Natural killer cell treated with Interleukin-12 subunit alpha and Interleukin-12 subunit beta and Interleukin-15 and Interleukin-18, amount 100 ng/mL, for 72 hours (primary cell): Measurements from ENCODE around the gene ZDHHC11B. TPM values are rescaled to one million over a fixed set of nuclear protein-coding genes. Genes with fewer than 3 reads are reported as not detected.
"Not testable (repeated sequence)": the region's sequence is repeated elsewhere in the genome, so short reads cannot be mapped to it uniquely, and the experiment has no call there.

Experiments
- ATAC-seq, 2 donors: fragments of 150-1000 bp; cut with Tn5 transposase in 1 of 2; sonication (Bioruptor Pico), chemical (Tn5 transposase) in 1 of 2; 2 replicates each; pipeline ENCODE4 v1.10.0; 2021
- DNase-seq: peaks from one replicate; pipeline ENCODE4 v3.0.0; 2022; ENCODE audit warnings: low spot score
- H3K27ac Mint-ChIP-seq, 2 donors: 1 replicate in 1 of 2; 2 replicates in 1 of 2; pipeline ENCODE4 v1.8.0; 2022; ENCODE audit warnings: mixed read lengths in 2 of 2, mild to moderate bottlenecking in 1 of 2, moderate library complexity in 1 of 2
- H3K27me3 Mint-ChIP-seq, 2 donors: 1 replicate in 1 of 2; 2 replicates in 1 of 2; pipeline ENCODE4 v1.8.0; 2022; ENCODE audit warnings: mixed read lengths in 2 of 2
- H3K36me3 Mint-ChIP-seq: one replicate; pipeline ENCODE4 v1.8.0; 2022; ENCODE audit warnings: mixed read lengths
- H3K4me1 Mint-ChIP-seq, 2 donors: 1 replicate in 1 of 2; 2 replicates in 1 of 2; pipeline ENCODE4 v1.8.0; 2022; ENCODE audit warnings: low read depth in 2 of 2, mixed read lengths in 2 of 2, mild to moderate bottlenecking in 1 of 2
- H3K4me3 Mint-ChIP-seq: one replicate; pipeline ENCODE4 v1.8.0; 2022; ENCODE audit warnings: mixed read lengths
- H3K9me3 Mint-ChIP-seq: 2 replicates; pipeline ENCODE4 v1.8.0; 2022; ENCODE audit warnings: mixed read lengths
- total RNA-seq, 2 donors: library from RNA; stranded (reverse); gene quantifications; one replicate each; pipeline ENCODE4 v1.2.3, GENCODE V29; 2022

Gene ZDHHC11B
- total RNA-seq, 2 donors from 2014 or later = 1.2 TPM; not detected in 1

DNA sequence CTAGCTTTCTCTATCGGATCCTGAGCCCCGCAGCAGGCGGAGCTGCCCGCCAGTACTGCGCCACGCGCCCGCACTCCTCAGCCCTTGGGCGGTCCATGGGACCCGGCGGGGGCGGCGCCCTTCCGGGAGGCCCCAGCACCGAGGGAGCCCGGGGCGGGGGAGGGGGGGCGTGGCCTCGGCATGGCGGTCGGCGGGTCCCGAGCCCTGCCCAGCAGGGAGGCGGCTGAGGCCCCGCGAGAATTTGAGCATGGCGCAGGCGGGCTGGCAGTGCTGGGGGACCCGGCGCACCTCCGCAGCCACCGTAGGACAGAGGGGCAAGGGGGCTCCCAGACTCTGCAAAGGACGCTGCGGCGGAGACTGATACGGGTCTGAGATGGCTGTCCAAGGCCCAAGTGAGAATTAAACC is 6.8 kb downstream of the ZDHHC11B start:
- no peaks in the 10 kb centered on the region for H3K4me1 Mint-ChIP-seq
- DNase-seq (no peak), ATAC-seq (no peak)
- no peaks in the 10 kb centered on the region for H3K9me3 Mint-ChIP-seq
- H3K27ac Mint-ChIP-seq = no peak overlapping the region
- H3K36me3 Mint-ChIP-seq = no peaks in the 10 kb centered on the region
- no peak overlapping the region for H3K4me3 Mint-ChIP-seq
- H3K27me3 Mint-ChIP-seq = no peaks in the 10 kb centered on the region

DNA sequence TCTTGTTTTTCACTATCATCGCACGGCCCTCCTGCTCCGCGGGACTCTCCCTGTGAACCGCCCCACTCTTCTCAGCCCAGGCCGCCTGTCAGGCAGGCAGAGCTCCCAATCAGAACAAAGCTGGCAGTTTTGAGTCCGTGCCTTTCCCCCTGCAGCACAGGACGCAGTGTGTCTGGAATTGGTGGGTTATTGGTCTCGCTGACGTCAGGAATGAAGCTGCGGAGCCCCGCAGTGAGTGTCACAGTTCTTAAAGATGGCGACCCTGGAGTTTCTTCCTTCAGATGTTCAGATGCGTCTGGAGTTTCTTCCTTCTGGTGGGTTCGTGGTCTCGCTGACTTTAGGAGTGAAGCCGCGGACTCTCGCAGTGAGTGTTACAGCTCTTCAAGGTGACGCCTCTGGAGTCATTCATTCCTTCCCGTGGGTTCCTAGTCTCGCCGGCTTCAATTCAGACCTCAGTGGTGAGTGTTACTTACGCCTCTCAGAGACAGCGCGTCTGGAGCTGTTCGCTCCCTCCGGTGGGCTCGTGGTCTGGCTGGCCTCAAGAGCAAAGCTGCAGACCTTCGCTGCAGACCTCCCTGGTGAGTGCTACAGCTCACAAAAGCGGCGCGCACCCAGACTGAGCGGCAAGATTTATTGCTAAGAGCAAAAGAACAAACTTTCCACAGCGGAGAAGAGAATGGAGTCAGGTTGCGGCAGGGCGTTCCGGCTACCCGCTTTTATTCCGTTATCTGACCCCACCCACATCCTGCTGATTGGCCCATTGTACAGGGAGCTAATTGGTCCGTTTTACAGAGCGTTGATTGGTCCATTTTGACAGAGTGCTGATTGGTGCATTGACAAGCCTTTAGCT is 7.4 kb downstream of the ZDHHC11B start:
- no peaks in the 10 kb centered on the region for H3K36me3 Mint-ChIP-seq
- H3K4me1 Mint-ChIP-seq = no peaks in the 10 kb centered on the region
- DNase-seq (no peak), ATAC-seq (no peak)
- H3K4me3 Mint-ChIP-seq = no peak overlapping the region
- H3K9me3 Mint-ChIP-seq = no peaks in the 10 kb centered on the region
- H3K27me3 Mint-ChIP-seq = no peaks in the 10 kb centered on the region
- no peak overlapping the region for H3K27ac Mint-ChIP-seq

DNA sequence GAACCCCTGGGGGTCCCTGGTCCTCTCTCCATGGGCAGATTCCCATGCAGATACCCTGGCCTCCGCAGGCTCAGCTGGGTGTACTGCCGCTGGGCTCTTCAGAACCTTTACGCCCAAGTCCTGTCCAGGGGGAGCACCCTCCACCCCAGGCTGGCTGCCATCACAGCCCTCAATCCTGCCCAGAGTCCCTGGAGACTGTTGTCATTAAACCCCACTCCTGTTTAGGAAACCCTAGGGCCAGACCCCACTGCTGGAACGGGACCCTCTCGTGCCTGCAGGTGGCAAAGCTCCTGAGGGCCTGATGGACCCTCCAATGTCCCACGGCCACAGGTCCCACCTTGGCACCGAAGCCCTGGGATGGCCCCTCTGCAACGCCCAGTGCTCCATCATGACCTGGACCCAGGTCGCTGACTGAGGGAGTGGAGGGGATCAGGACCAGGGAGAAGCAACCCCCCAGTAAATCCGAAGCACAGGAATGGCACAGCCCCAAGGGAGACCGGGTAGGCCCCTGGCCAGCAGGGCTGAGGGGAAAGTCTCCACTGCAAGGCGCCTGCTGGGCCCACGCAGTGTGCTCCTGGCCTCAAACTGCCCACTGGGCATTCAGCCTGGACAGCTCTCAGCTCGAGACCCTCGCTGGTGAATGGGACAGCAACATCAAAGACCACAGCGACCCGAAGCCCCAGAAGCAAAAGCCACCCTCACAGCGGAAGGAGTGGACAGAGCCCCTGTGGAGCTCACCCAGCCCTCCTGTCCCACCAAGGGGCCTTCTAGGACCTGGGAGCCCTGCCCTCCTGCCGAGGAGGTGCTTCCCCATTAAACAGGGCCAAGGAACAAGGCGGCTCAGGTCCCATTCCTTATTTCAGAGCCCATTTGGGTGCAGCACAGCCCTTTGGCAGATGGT is 8.3 kb downstream of the ZDHHC11B start:
- DNase-seq = no peak
- H3K4me3 Mint-ChIP-seq = no peak overlapping the region
- no peak for ATAC-seq
- H3K9me3 Mint-ChIP-seq = no peaks in the 10 kb centered on the region
- H3K36me3 Mint-ChIP-seq = no peaks in the 10 kb centered on the region
- no peaks in the 10 kb centered on the region for H3K27me3 Mint-ChIP-seq
- no peak overlapping the region for H3K27ac Mint-ChIP-seq
- no peaks in the 10 kb centered on the region for H3K4me1 Mint-ChIP-seq

DNA sequence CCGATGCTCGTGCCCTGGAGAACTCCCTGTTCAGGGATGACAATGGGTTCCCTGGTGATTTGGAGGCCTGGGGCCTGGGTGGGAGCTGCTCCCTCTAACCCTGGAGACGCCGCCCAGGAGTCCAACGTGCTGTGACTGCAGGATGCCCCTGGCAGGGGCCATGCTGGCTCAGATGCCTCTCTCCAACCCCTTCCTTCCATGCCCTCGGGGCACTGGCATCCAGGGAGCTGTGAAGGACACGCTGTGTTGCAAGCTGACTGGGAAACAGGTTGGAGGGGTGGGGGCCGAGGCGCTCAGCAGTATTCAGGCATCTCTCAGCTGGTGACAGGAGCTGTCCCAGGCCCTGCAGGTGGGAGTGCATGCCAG is 9.0 kb downstream of the ZDHHC11B start:
- not testable (repeated sequence) for DNase-seq, H3K9me3 Mint-ChIP-seq, H3K4me3 Mint-ChIP-seq, ATAC-seq, H3K27ac Mint-ChIP-seq, H3K4me1 Mint-ChIP-seq, H3K27me3 Mint-ChIP-seq, H3K36me3 Mint-ChIP-seq

DNA sequence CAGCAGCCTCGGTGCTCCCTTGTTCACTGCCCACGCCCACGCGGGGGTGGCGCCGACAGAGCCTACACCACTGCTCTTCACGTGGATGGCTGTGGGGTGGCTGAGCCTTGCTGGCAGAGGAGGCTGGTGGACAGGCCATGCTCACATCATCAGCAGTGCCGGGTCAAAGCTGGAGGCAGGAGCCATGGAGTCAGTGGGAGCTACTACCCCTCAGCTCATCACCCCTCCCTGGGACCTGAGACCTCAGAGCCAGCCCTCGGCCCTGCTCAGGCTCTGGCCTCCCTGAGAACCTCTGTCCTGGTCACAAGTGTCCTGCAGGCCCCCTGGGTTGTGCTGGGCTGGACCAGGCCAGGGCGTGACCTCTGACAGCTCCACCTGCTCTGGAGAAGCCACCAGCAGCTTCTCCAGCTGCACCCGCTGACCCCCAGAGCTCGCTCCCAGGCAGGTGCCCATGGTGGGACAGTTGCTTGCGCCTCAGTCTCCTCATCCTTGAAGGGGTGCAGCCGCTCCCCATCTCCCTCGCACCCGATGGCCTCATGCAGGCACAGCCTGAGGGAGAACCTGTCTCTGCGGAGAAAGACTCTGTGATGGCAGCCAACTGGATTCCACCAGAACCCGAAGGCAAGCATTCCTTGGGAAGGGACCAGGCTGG is 9.5 kb downstream of the ZDHHC11B start:
- not testable (repeated sequence) for H3K36me3 Mint-ChIP-seq, H3K27me3 Mint-ChIP-seq, ATAC-seq, H3K4me3 Mint-ChIP-seq, H3K4me1 Mint-ChIP-seq, DNase-seq, H3K9me3 Mint-ChIP-seq, H3K27ac Mint-ChIP-seq

DNA sequence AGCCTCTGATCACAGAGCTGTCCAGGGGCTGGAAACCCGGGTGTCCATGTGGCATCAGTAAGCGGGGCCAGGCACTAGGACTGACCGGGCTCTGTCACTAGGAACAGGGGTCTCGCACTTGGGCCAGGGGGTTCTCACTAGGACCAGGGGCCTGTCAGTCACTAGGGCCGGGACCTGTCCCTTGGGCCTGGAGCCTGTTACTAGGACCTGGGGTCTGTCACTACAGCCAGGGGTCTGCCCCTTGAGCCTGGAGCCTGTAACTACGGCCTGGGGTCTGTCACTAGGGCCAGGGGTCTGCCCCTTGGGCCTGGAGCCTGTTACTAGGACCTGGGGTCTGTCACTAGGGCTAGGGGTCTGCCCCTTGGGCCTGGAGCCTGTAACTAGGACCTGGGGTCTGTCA is 10.2 kb downstream of the ZDHHC11B start:
- ATAC-seq, DNase-seq, H3K27ac Mint-ChIP-seq, H3K36me3 Mint-ChIP-seq, H3K4me1 Mint-ChIP-seq, H3K27me3 Mint-ChIP-seq, H3K4me3 Mint-ChIP-seq, H3K9me3 Mint-ChIP-seq: not testable (repeated sequence)

DNA sequence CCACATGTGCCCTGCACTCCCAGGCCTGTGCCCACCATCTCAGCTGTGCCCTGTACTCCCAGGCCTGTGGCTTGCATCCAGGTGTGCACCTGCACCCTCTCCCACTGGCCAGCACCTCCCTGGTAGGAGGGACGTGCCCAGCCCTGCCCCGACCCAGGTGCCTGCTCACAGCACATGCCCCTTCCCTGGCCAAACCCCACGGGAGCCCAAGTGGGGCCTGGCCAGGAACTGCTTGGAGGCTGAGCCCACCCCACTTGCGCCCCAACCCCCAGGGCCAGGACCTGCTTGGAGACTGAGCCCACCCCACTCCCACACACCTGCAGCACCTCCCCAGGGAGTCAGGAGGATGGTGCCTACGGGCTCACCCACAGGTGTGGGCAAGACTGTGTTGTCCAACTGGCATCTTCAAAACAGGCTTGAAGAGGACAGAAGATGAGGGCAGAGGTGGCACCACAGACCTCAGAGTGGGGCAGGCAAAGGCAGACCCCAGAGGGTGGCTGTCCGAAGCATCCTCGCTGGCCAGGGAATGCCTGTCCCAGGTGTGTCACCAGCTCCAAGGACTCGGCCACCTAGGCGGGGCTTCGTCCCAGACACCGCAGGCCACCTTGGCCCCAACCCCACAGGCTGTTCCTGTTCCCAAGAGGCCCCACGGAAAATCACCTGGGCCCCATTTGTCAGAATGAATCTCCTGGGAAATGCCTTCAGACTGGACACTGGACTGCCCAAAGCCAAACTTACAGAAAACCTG is 10.8 kb downstream of the ZDHHC11B start:
- Mint-ChIP-seq H3K36me3 (no peaks in the 10 kb centered on the region), H3K4me1 (no peaks in the 10 kb centered on the region), H3K27me3 (no peaks in the 10 kb centered on the region), H3K4me3 (no peak overlapping the region), H3K9me3 (no peaks in the 10 kb centered on the region), H3K27ac (no peak overlapping the region)
- ATAC-seq = no peak
- DNase-seq = no peak

DNA sequence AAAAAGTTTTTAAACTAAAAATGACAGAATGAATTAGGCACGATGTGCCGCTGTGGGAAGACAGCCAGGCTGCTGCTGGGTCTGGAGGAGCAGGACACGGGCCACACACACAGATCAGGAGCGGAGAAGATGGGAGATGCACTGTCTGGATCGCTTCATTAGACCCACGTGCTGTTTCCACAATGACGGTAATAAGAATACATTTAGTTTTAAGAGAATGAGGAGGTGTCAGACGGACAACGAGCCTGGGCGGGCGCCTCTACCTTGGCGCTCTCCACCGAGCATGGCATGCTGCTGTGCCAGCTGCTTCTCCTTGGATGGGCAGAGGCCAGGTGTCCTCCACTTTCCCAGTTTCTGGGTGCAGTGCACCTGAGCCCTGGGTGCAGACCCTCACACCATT is 11.6 kb downstream of the ZDHHC11B start:
- H3K9me3 Mint-ChIP-seq, H3K27ac Mint-ChIP-seq, H3K36me3 Mint-ChIP-seq, H3K4me3 Mint-ChIP-seq, H3K4me1 Mint-ChIP-seq, DNase-seq, H3K27me3 Mint-ChIP-seq, ATAC-seq: not testable (repeated sequence)

DNA sequence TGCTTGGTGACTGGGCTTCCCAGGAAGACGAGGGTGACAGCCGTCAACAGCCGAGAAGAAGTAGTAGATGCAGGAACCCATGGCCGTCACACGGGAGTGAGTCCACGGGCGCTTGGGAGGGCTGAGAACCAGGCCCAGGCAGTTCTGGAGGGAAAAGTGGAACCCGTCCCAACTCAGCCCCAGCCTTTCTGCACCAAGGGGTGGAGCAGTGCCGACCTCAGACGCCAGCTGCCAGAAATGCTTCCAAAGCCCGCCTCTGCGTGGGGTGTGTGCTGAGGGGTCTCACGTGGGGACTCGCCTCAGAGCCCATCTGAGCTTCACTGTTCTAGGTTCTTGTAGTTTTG is 12.0 kb downstream of the ZDHHC11B start:
- ATAC-seq, H3K27me3 Mint-ChIP-seq, H3K27ac Mint-ChIP-seq, H3K36me3 Mint-ChIP-seq, H3K4me1 Mint-ChIP-seq, H3K4me3 Mint-ChIP-seq, DNase-seq, H3K9me3 Mint-ChIP-seq: not testable (repeated sequence)

DNA sequence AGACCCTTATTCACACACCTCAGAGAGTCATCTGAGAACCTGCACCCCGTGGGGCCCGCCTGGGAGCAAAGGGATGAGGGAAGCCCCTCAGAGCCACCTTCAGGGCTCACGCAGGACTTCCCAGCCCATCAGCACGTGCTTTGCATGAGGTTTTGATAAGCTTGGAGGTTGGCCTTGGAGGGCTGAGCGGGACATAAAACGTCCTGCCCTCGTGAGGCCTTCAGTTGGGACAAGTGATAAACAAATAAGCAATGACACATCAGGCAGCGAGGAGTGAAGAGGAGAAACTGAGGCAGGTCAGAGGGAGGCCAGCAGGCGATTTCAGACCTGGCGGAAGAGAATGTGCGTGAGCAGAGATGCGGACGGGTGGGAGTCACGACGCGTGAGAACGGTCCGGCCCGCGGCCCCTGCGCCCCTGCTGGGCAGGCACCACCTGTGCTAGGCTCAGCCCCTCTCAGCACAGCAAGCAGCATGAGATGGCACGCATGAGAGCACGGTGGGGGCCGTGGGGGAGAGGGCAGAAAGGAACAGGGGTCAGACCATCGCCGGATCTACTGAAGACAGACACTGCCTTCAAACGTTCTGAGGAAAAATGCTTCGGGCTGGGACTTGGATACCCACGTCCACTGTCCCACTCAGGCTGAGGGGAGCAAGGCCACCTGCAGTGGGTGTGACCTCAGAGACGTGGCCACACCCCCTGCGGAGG is 12.5 kb downstream of the ZDHHC11B start:
- not testable (repeated sequence) for H3K36me3 Mint-ChIP-seq, H3K9me3 Mint-ChIP-seq, DNase-seq, H3K4me1 Mint-ChIP-seq, H3K4me3 Mint-ChIP-seq, ATAC-seq, H3K27me3 Mint-ChIP-seq, H3K27ac Mint-ChIP-seq

DNA sequence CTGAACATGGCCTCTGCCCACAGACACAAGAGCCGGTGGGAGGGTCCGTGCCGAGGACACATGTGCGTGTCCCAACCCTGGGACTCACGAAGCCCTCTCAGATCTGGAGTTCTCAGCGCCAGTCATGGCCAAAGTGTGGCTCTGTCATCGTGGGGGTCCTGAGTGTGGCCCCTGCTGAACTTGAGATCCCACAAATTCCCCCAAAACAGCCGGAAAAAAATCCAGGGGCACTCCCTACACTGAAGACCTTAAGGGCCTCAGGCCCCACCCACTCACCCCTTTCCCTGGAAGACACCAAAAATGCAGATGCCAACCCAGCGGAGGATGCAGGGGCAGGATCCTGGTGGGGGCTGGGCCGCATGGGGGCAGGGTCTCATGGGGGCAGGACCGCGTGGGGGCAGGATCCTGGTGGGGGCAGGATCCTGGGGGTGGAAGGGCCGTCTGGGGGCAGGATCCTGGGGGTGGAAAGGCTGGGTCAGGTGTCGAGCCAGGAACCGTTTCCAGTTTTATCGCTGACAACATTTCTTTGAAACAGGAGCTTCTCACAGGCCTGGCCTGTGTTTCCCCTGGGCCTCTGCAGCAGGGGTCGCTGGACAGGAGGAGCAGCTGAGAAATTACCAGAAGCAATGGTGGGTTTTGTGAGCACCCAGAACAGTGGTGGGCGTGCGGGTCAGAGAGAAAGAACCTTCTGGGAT is 13.3 kb downstream of the ZDHHC11B start:
- not testable (repeated sequence) for H3K27me3 Mint-ChIP-seq, H3K27ac Mint-ChIP-seq, H3K4me1 Mint-ChIP-seq, ATAC-seq, H3K4me3 Mint-ChIP-seq, DNase-seq, H3K9me3 Mint-ChIP-seq, H3K36me3 Mint-ChIP-seq

DNA sequence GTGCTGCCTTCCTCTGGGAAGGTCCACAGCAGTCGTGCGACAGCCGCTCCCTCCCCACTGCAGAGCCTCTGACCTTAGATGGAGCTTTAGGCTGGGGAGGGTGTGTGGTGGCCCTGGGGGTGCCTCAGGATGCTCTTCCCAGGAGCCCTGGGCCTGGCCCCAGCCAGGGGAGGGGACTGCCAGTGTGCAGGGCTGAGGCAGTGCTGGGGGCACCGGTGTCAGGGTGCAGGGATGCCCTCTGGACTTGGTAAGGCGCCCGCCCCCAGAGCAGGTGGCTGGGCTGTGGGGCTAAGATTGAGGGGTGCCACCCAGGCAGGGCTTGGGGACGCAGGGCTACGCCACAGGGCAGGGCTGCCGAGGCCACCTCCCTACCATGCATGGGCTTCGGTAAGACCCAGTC is 13.9 kb downstream of the ZDHHC11B start:
- H3K27ac Mint-ChIP-seq, H3K36me3 Mint-ChIP-seq, DNase-seq, H3K27me3 Mint-ChIP-seq, H3K9me3 Mint-ChIP-seq, H3K4me3 Mint-ChIP-seq, H3K4me1 Mint-ChIP-seq: not testable (repeated sequence)
- ATAC-seq = peak in 1 of 2 donors; percentile 12
